Middle frontal gyrus (tissue), 1 donor: ENCODE measurements around the gene METTL13.
A peak's percentile ranks its signal among the peaks of the same experiment; 100 is the strongest.

Experiments
- DNase-seq: peaks from one replicate; pipeline ENCODE4 v3.0.0-alpha.2; 2015; ENCODE audit warnings: low spot score; ENCODE audit errors: extremely low spot score

METTL13 gene

DNA sequence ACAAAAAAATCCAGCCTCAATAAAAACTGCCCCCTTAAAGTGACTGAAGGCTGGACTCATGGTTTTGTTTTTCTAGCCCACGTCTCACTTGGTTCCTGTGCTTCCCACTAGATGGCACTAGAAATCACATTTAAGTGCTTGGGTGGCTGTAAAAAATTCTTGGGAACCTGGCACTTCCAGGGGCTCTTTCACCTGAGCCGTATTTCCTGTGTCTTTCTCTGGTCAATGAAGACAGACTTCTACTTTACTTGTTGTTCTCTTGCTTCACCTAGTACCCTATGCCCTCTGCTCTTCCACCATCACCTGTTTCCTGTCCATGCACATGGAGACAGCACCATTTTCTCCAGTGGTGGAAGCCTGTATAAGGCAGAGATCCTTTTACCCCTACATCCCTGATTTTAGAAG, 20.0 kb downstream of the METTL13 start:
- peak; percentile 63 for DNase-seq

DNA sequence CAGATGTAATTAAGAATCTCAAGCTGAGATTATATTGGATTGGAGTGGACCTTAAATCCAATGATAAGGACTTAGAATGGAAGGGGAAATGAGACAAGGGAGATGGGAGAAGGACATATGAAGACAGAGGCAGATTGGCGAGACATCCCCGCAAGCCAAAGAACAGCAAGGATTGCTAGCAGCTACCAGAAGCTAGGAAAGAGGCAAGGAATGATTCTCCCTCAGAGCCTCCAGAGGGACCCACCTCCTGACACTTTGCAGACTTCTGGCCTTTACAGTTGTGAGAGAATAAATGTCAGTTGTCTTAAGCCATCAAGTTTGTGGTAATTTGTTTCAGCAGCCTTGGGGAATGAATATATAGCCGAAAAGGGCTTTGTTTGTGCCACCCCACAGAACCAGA, 20.7 kb downstream of the METTL13 start:
- DNase-seq: no peak

DNA sequence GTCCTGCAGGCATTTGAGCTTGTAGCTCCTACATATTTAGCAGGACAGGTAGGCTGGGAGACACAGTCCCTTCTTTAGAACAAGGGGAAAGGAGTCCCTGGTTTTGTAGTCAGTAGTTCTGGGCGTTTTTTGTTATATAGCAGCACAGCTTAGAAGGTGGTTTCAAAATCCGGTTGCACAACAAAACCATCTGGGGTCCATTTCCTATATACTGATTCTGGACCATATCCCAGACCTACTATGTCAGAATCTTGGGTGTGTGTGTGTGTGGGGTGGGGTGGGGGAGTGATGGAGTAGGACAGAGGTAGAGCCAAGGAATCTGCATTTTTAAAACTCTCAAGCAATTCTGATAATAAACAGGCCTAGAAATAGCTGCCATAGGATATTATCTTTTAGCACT, 21.6 kb downstream of the METTL13 start:
- no peak for DNase-seq

DNA sequence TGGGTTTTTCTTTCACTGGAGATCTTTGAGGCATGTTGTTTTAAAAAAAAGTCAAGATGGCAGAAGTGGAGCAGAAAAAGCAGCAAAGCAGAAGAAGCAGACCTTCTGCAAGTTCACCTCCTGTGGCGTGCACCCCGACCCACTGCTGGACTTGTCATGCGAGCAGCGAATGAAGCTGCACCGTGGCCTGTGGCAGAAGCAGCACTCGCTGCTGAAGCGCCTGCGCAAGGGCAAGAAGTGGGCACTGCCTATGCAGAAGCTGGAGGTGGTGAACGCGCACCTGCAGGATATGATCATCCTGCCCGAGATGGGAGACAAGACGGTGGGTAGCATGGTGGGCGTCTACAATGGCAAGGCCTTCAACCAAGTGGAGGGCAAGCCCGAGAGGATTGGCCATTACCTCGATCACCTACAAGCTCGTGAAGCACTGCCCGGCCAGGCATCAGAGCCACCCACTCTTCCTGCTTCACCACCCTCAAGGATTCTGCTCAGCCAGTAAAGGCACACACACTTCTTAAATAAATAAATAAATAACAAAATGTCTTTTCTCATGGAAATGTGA, 22.1 kb downstream of the METTL13 start:
- no peak for DNase-seq

DNA sequence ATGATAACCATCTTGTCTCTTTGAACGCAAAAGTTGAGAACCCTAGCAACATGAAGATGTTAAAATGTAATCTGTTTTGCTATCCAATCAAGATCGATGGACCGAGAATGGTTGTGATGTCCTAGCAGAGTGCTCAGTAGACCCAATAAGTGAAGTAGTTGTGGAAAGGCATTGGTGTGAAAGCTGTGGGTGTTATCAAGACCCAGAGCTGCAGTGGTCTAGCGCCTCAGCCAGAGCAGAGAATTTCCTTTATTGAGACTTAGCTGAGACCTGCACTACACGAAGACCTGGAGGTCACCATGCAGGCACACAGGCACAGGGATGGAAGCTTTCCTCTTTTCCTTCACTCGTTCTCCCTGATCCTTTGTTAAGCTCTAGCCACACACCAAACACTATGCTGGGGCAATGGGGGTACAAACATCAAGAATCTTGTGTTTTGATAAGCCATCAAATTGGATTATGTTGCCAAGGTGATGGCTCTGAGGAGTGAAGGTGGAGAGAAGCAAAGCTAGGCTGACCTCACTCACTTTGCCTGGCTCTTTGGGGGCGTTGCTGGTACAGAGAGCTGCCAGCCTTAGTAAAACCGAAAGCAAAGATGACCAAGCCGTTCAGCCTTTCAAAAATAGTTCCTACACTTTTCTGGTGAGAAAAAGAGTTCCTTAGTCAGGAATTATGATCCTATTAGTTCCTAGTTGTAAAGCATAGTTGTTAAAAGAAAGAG, 24.1 kb downstream of the METTL13 start:
- DNase-seq: no peak

DNA sequence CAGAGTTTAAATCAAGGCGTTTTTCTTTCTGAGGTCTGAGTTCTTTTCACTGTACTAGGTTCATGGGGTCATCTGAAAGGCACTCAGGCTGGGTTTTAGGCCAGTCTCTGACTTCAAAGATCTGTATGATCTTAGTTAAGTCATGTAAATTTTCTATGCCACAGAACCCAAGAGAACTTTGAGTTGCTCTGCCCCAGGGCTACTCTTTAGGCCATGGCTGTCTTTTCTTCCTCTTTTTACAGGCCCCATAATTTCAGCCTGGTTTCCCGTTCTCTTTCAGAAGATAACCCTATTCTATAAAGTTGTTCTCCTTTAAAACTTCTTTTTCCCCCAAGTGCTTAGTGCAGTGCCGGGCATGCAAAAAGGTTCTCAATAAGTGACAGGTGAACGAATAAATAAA, 26.1 kb downstream of the METTL13 start:
- DNase-seq: no peak

DNA sequence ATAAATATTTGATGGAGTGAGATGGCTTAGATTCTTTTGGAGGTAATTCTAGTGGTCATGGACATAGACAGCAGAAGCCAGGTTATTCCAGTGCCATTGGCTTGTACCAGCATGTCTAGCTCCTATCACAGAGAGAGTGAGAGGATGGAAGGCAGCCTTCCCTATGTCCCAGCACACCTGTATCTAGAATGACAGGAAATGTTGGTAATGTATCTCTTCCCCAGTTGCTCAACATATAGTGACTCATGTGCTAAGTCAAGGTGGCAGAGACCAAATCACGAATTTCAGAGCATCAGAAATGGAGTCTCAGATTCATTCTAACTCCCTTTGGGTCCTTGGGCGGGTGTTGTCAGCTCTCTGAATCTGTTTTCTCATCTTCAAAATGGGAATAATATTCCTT, 28.4 kb downstream of the METTL13 start:
- no peak for DNase-seq

DNA sequence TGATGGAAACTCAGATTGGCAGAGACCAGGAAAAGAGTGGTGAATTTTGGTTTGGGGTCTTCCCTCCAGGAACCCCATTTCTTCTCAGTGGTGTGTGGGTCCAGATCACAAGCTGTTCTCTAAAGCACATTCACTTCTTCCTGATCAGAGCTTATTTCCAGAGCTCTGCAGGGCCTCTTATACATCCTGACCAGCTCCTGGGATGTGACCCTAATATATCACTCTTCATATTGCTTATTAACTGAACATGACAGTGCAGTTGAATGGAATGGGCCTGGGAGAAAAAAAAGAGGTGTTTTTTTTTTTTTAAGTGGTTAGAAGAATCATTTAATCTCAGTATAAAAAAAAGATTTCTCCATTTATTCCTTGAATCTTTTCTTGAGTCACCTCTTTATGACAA, 30.2 kb downstream of the METTL13 start:
- DNase-seq: no peak

DNA sequence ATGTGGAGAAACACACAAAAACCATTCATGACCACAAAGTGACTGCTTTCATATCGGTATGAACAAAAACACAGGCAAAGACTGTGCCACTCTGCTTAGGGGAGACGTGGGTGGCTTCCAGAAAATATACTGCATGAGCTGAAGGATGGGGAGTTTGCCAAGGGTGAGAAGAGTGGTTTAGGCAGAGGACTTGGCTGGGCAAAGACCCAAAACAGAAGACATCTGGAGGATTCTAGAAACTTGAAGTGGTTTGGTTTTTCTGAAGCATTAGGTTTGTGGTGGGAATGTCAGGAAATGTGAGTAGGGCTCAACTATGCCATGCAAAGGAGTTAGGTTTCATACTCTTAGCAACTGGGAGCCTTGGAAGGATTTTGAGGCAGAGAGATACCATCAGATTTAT, 33.2 kb downstream of the METTL13 start:
- DNase-seq: no peak

DNA sequence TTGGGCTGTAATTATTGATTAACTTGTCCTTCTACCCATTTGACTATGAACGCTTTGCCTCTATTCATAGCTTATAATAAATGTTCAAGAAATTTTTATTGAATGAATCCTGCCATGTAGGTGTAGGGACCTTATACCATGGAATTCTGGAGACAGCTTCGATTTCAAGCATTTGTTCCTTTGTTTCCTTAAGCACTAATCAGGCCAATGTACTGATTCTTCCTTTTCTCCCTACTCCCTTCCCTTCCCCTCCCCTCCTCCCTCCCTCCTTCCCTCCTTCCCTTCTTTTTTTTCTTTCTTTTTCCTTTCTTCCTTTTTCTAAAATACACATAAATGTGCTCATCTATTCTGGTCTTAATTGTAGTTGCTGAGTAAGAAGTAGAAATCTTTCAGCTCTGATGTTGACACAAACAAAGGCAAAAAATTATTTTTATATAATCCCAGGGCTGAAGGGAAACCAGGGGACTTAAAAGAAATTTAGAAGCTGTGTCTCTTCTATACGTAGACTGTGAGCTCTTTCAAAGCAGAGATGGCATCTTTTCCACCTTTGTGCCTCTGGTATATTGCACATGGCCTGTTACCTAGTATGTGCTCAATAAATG, 34.9 kb downstream of the METTL13 start:
- DNase-seq: no peak

DNA sequence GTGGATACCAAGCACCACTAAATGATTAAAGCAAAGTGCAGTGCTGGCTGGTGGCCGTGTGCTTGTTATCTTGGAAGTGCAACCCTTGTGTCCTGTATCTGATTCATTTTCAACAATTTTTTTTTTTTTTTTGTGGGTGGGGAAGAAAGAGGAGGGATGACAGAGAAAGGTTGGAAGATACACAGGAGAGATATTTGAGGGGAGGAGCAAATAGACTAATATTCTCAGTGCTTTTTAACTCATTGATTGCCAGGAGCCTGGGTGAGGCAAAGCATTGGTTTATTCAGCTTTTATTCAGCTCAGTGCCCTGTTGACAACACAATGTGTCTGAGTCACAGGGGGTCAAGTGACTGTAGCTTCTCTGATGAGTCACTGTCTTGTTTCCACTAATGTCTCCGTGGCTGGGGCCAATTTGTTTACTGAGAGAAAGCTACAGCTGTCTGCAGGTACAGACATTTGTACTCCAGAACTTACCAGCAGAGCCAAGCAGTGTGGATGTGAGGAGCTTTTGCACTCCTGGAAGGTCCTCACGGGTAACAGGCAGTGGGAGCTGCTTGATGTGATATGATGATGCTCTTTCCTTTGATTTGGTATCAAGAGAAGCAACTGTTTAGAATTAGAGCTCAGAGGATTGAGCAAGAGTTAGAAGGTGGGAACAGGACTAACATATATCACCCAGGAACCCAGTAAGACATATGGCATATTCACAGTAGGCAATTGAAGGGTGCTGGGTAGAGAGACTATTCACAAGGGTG, 36.2 kb downstream of the METTL13 start:
- no peak for DNase-seq

DNA sequence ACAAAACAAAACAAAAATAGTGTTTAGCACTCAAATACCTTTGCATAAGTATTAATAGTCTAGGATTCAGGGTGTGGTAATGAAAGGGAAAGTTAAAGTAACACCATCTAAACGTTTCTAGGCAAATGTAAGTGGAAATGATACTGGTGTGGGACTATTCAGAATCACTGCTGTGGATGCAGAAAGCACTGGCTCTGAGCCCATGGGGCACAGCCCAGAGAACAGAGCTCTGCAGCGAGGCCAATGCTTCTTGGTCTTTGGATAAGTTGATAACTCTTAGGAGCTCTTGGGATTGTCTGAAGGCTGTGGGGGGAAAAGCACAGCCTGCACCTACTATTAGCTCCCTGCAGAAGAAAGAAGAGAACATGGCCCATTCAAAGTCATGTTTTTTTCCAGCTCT, 38.5 kb downstream of the METTL13 start:
- DNase-seq: no peak

DNA sequence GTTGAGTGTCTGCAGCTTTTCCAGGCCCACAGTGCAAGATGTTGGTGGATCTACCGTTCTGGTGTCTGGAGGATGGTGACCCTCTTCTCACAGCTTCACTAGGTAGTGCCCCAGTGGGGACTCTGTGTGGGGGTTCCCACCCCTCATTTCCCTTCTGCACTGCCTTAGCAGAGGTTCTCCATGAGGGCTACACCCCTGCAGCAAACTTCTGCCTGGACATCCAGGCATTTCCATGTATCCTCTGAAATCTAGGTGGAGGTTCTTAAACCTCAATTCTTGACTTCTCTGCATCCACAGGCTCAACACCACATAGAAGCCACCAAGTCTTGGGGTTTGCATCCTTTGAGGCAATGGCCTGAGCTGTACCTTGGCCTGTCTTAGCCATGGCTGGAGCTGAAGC, 45.5 kb downstream of the METTL13 start:
- no peak for DNase-seq

DNA sequence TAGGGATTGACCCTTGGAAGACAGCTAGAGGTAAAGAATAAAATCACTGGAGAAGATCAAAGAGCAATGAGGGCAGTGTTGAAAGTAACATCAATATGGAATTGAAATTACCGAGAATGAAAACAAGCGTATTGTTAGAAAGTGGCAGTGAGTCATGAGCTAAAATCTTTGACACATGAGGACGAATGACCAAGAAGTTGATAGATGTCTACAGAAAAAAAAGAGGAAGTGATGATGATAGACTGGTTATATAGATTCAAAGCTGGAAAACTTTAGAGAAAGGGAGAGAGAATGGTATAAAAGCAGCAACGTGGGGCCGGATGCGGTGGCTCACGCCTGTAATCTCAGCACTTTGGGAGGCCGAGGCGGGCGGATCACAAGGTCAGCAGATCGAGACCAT, 47.3 kb downstream of the METTL13 start:
- DNase-seq: no peak

DNA sequence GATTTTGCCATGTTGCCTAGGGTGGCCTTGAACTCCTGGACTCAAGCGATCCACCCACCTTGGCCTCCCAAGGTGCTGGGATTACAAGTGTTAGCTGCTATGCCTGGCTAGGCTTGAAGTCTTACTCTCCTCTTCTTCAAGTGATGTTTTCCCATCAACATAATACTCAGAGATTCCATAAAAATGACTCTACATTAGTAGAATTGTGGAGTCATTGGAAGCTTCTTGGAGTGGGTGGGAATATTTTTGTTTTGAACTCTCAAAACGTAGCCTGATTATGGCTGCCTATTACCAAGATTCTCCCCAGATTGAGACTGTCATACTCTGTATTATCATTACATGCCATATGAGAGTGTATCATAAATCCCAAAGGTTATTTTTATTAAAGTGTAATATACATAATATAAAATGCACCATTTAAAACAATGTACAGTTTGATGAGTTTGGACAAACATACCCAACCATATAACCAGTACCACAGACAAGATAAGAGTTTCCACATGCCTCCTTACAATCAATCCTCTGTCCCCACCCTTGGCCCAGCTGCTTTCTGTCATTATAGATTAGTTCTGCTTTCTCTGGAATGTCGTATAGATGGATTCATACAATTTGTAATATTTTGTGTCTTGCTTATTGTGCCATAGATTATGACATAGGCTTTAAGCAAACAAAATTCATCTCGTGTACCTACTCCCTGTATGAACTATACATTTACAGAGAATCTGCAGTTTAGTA, 51.8 kb downstream of the METTL13 start:
- DNase-seq: no peak

DNA sequence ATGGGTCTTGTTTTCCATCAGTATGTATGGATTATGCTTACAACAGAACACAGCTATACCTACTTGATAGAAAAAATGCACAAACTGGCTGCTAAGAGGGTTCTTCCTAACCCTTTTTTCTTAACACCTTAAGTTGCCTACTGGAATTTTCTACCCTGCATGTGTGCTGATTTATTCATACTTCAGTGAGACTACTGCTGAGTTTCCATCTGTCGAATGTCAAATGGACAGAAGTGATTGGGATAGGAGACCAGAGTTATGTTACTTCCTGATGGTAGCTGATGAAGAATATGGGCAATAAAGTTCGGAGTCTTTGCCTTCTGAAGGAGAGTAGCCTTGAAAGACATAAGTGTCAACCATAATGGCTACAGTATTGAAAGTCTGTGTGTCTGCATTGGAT, 53.4 kb downstream of the METTL13 start:
- DNase-seq: no peak

DNA sequence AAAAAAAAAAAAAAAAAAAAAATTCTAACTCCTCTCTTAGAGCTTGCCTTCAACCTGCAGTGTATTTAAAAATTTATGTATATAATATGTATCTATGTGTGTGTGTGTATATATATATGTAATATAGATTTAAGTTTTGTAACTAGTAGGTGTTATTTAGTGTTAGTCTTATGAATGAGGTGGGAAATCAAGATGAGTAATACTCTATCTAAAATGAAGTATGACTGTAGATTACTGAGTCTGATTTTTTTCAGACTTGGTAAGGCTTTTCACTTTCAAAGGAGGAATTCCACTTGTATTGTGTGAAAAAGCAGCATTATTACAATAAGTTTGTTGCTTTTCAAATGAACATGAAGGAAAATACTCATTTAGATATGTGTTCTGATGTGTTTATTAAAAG, 54.4 kb downstream of the METTL13 start:
- DNase-seq: no peak

DNA sequence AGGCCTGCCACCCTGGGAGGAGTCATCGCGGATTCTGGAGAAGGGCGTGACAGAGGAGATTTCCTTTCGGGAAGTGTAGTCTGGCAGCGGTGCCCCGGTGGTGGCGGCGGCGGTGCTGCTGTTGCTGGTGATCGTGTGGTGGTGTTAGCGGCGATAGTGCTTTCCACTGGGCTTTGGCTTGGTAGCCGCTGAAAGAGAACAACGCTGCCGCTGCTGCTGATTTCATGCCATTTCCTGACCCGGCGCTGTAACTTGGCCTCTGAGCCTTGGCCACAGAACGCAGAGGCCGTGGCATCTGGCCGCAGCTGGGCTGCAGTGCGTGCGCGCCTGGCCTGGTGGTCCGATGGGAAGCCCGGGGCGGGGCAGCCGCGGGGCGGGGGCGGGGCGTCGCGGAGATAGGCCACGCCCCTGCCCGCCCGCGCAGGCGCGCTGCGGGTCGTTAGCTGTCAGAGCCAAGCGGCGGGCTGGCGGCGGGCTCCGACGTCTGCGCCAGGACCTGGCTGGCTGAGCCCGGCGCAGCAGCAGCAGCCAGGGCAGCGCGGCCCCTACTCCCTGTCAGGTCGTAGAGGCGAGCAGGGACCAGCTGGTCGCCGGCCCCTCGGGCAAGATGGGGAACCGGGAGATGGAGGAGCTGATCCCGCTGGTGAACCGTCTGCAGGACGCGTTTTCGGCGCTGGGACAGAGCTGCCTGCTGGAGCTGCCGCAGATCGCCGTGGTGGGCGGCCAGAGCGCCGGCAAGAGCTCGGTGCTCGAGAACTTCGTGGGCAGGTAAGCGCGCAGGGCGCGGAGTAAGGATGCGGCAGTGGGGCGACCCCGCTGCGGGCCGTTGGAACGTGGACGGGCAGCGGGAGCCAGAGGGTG, 59.8 kb downstream of the METTL13 start, which contains the start of gene DNM3:
Gene DNM3 (plus strand): TSS at position 449 of the 861 bp plus-strand sequence. CDS start 159 bp downstream, at position 608.
- DNase-seq: peak; percentile 88

DNA sequence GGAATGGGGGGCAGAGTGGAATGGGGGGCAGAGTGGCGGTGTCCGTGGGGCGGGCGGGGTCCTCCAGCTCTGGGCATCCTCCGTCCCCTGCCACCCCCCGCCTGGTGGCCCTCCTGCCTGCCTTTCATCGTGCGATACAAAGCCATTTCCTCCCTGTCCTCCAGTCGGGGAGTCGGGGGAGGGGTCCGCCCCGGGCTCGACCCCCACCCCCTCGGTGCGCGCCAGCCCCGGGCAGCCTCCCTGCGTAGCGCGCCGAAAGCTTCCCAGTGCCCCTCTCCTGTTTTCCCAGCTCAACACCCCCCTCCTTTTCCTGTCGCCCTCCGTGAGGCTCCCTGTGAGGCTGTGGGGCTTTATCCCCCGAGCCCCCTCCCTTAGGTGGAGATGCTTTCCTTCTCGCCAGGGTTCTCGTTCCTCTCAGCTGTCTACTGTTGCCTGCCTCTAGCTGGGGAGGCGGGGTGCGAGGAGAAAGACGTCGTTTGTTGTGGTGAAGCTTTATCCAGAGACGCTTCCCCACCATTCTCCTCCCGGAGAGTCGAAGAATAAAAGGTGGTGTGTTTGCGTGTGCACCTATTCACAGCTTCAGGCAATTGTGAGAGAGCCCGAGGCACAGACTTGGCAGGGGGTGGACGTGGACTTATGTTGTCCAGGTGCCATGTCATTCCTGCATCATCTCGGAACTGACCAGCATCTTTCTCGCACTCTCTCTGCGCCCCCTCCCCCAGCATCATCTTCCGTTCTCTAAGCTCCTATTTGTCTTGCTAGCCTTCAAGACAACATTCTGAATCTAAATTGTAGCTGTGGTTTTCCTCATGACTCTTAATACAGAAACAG, 60.7 kb downstream of the METTL13 start:
- DNase-seq: no peak

DNA sequence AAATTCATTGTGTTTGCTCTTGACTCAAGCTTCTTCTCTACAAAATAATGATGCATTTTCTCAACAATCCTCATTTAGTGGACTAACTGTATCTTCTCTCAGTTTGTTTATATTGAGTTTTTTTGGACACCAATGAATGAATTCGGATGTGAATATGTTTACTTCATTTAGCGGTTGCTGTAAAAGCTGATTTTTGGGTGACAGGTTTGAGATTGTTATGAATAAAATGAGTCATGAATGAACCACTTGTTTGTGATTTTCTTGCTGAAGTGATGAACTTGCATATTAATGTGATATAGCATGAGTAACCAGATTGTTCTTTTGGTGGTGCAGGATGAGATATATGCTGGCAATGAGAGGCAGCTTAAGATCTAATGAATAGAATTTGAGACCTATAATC, 62.9 kb downstream of the METTL13 start:
- DNase-seq: no peak
